Neural cell (in vitro differentiated cells): Measurements from ENCODE around the gene IL36A.

Source experiments
- CTCF ChIP-seq: fragments of 450-650 bp; IDR thresholded peaks from 2 replicates; pipeline ENCODE4 v1.5.1; 2014; ENCODE audit warnings: antibody characterized with exemption, mild to moderate bottlenecking, moderate library complexity; ENCODE audit not compliant: poor library complexity, severe bottlenecking
- EP300 ChIP-seq: fragments of 450-650 bp; conservative IDR thresholded peaks from 2 replicates; pipeline ENCODE4 v1.6.1; 2014; ENCODE audit warnings: antibody characterized with exemption, mild to moderate bottlenecking, moderate library complexity; ENCODE audit not compliant: poor library complexity, severe bottlenecking
- EZH2 ChIP-seq: fragments of 200-600, 300-800 bp; shearing (Covaris generic), sonication (generic); IDR thresholded peaks from 2 replicates; pipeline ENCODE4 v1.6.1; 2014; ENCODE audit warnings: antibody characterized with exemption, low read length, borderline replicate concordance, mild to moderate bottlenecking; ENCODE audit not compliant: insufficient read depth, poor library complexity, severe bottlenecking
- MXI1 ChIP-seq: fragments of 450-650 bp; conservative IDR thresholded peaks from 2 replicates; pipeline ENCODE4 v1.6.1; 2014; ENCODE audit warnings: antibody characterized with exemption, mild to moderate bottlenecking; ENCODE audit not compliant: poor library complexity, severe bottlenecking
- POLR2AphosphoS5 ChIP-seq: IDR thresholded peaks from 2 replicates; pipeline ENCODE4 v1.6.1; 2012
- TAF1 ChIP-seq: IDR thresholded peaks from 2 replicates; pipeline ENCODE4 v1.6.1; 2012; ENCODE audit warnings: low read depth
- TF ChIP-seq, protein P1 (sequence below): IDR thresholded peaks from 2 replicates; pipeline ENCODE4 v1.6.1; 2012; ENCODE audit warnings: borderline replicate concordance

GRCh38 chr2:112996635-112997034 lies 8.6 kb upstream of the IL36A start:
- TF ChIP-seq CTCF, result no peak
- TF ChIP-seq, protein P1, sequence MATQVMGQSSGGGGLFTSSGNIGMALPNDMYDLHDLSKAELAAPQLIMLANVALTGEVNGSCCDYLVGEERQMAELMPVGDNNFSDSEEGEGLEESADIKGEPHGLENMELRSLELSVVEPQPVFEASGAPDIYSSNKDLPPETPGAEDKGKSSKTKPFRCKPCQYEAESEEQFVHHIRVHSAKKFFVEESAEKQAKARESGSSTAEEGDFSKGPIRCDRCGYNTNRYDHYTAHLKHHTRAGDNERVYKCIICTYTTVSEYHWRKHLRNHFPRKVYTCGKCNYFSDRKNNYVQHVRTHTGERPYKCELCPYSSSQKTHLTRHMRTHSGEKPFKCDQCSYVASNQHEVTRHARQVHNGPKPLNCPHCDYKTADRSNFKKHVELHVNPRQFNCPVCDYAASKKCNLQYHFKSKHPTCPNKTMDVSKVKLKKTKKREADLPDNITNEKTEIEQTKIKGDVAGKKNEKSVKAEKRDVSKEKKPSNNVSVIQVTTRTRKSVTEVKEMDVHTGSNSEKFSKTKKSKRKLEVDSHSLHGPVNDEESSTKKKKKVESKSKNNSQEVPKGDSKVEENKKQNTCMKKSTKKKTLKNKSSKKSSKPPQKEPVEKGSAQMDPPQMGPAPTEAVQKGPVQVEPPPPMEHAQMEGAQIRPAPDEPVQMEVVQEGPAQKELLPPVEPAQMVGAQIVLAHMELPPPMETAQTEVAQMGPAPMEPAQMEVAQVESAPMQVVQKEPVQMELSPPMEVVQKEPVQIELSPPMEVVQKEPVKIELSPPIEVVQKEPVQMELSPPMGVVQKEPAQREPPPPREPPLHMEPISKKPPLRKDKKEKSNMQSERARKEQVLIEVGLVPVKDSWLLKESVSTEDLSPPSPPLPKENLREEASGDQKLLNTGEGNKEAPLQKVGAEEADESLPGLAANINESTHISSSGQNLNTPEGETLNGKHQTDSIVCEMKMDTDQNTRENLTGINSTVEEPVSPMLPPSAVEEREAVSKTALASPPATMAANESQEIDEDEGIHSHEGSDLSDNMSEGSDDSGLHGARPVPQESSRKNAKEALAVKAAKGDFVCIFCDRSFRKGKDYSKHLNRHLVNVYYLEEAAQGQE, result no peak
- TF ChIP-seq TAF1, result no peak
- no peak for TF ChIP-seq POLR2AphosphoS5
- TF ChIP-seq EZH2, result no peak
- no peak for TF ChIP-seq EP300
- no peak for TF ChIP-seq MXI1
